Mesendoderm (in vitro differentiated cells): ENCODE results near the gene CCDC80.
"Not testable (repeated sequence)": the region's sequence is repeated elsewhere in the genome, so short reads cannot be mapped to it uniquely, and the experiment has no call there.

ENCODE experiments used
- DNase-seq: peaks from one replicate; pipeline ENCODE4 v3.0.0; 2013
- H2AK5ac ChIP-seq: 2 replicates; pipeline ENCODE4 v1.6.1; 2013; ENCODE audit warnings: low read length, inconsistent platforms
- H2BK120ac ChIP-seq: 2 replicates; pipeline ENCODE4 v1.6.1; 2013; ENCODE audit warnings: low read depth, mild to moderate bottlenecking, low read length, moderate library complexity, mixed read lengths
- H2BK15ac ChIP-seq: replicated peaks from 2 replicates; pipeline ENCODE4 v1.6.1; 2013; ENCODE audit warnings: low read depth, mild to moderate bottlenecking, moderate library complexity
- H2BK5ac ChIP-seq: 2 replicates; pipeline ENCODE4 v1.6.1; 2013; ENCODE audit warnings: low read length, inconsistent platforms
- H3K18ac ChIP-seq: 2 replicates; pipeline ENCODE4 v1.6.1; 2013; ENCODE audit warnings: mild to moderate bottlenecking, low read length, mixed read lengths
- H3K23ac ChIP-seq: one replicate; pipeline ENCODE4 v1.6.1; 2013; ENCODE audit warnings: low read length
- H3K27ac ChIP-seq: 2 replicates; pipeline ENCODE4 v1.5.1; 2013; ENCODE audit warnings: low read depth, mild to moderate bottlenecking, inconsistent platforms, low read length, moderate library complexity
- H3K27me3 ChIP-seq: 2 replicates; pipeline ENCODE4 v1.6.1; 2013; ENCODE audit warnings: low read length, control low read depth, mild to moderate bottlenecking, inconsistent platforms; ENCODE audit not compliant: insufficient read depth, poor library complexity
- H3K36me3 ChIP-seq: 2 replicates; pipeline ENCODE4 v1.6.1; 2013; ENCODE audit warnings: low read length, inconsistent platforms; ENCODE audit not compliant: control insufficient read depth, insufficient read depth
- H3K4ac ChIP-seq: one replicate; pipeline ENCODE4 v1.6.1; 2013; ENCODE audit warnings: low read depth, mild to moderate bottlenecking, low read length, moderate library complexity
- H3K4me1 ChIP-seq: 2 replicates; pipeline ENCODE4 v1.6.1; 2013; ENCODE audit warnings: low read depth, low read length, inconsistent platforms; ENCODE audit not compliant: control insufficient read depth
- H3K4me2 ChIP-seq: 2 replicates; pipeline ENCODE4 v1.6.1; 2013; ENCODE audit warnings: low read length
- H3K4me3 ChIP-seq: 2 replicates; pipeline ENCODE4 v1.5.1; 2013; ENCODE audit warnings: mild to moderate bottlenecking, low read length
- H3K56ac ChIP-seq: one replicate; pipeline ENCODE4 v1.6.1; 2013; ENCODE audit warnings: low read length
- H3K79me1 ChIP-seq: 2 replicates; pipeline ENCODE4 v1.6.1; 2013; ENCODE audit warnings: low read length, inconsistent platforms
- H3K79me2 ChIP-seq: 2 replicates; pipeline ENCODE4 v1.6.1; 2013; ENCODE audit warnings: mild to moderate bottlenecking, low read length; ENCODE audit not compliant: control insufficient read depth, insufficient read depth
- H3K9ac ChIP-seq: 2 replicates; pipeline ENCODE4 v1.6.1; 2013; ENCODE audit warnings: low read length, inconsistent platforms
- H4K5ac ChIP-seq: one replicate; pipeline ENCODE4 v1.6.1; 2013; ENCODE audit warnings: low read length
- H4K8ac ChIP-seq: one replicate; pipeline ENCODE4 v1.6.1; 2013; ENCODE audit warnings: low read depth, mild to moderate bottlenecking, control low read depth, low read length, moderate library complexity
- WGBS: extraction: QIAGEN DNeasy Blood & Tissue Kit; methylation state at CpG from one replicate; pipeline ENCODE4 v1.1.7; 2013; ENCODE audit warnings: low lambda C conversion rate, missing lambda C conversion rate; ENCODE audit not compliant: insufficient coverage; ENCODE audit errors: extremely low coverage; 5-methylcytosine and 5-hydroxymethylcytosine counted together

CCDC80 gene

DNA sequence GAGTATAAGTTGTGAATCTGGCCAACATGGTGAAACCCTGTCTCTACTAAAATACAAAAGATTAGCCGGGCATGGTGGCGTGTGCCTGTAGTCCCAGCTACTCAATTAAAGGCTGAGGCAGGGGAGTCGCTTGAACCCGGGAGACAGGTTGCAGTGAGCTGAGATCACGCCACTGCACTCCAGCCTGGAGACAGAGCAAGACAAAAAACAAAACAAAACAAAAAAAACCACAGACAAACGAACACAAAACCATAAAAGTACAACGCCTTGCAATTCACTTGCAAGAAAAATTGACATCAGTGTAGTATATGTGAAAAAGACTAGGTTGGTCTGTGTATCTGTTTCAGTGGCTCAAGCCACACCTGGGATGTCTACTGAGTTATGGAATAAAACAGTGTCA lies 29.9 kb upstream of the CCDC80 start:
- Histone ChIP-seq H3K79me2 (no peaks in the 10 kb centered on the region), H3K4me3 (no peak overlapping the region), H4K8ac (no peak overlapping the region), H2BK15ac (no peak overlapping the region), H3K18ac (no peak overlapping the region), H2BK120ac (no peak overlapping the region), H3K79me1 (no peaks in the 10 kb centered on the region), H3K4me2 (no peak overlapping the region), H3K23ac (no peak overlapping the region), H3K9ac (no peak overlapping the region), H3K27me3 (no peaks in the 10 kb centered on the region), H2BK5ac (no peak overlapping the region), H3K56ac (no peak overlapping the region), H4K5ac (no peak overlapping the region), H3K27ac (no peak overlapping the region), H3K4ac (no peak overlapping the region), H3K36me3 (no peaks in the 10 kb centered on the region), H2AK5ac (no peak overlapping the region), H3K4me1 (no peaks in the 10 kb centered on the region)
- DNase-seq, result no peak
- no CpG with 5 or more reads among the region's 7 CpGs for WGBS

DNA sequence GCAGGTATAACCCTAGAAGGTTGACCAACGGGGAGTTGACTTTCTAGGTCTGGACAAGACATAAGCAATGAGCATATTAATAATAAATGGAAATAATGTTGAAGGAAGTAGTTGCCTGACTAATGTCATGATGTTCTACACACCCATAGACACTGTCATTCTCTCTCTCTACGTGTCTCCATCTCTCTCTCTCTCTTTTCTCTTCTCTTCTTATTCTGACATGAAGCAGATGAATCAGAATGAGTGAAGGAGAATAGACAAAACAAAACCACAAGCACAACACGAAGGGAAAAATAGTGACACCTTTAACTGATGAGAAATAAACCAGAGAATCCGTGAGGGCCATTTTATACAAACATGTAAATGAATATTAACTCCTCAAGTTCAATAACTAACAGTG lies 26.7 kb upstream of the CCDC80 start:
- DNase-seq, result no peak
- H3K4me1 ChIP-seq, result no peaks in the 10 kb centered on the region
- no peak overlapping the region for H3K4me3 ChIP-seq
- no peak overlapping the region for H3K23ac ChIP-seq
- H3K79me1 ChIP-seq, result no peaks in the 10 kb centered on the region
- no peak overlapping the region for H4K8ac ChIP-seq
- H4K5ac ChIP-seq, result no peak overlapping the region
- no peaks in the 10 kb centered on the region for H3K79me2 ChIP-seq
- no peak overlapping the region for H2BK120ac ChIP-seq
- H2AK5ac ChIP-seq, result no peak overlapping the region
- no peak overlapping the region for H3K27ac ChIP-seq
- no peak overlapping the region for H3K18ac ChIP-seq
- no peak overlapping the region for H3K56ac ChIP-seq
- no peak overlapping the region for H3K4me2 ChIP-seq
- H3K36me3 ChIP-seq, result no peaks in the 10 kb centered on the region
- no peak overlapping the region for H3K9ac ChIP-seq
- no peak overlapping the region for H2BK5ac ChIP-seq
- no peaks in the 10 kb centered on the region for H3K27me3 ChIP-seq
- H3K4ac ChIP-seq, result no peak overlapping the region
- no peak overlapping the region for H2BK15ac ChIP-seq
- no CpG with 5 or more reads among the region's 4 CpGs for WGBS

GRCh38 chr3:112665009-112665408 lies 24.1 kb upstream of the CCDC80 start:
- H3K4me3 ChIP-seq, H4K5ac ChIP-seq, H3K36me3 ChIP-seq, H3K4me1 ChIP-seq, H2BK15ac ChIP-seq, H3K4ac ChIP-seq, H3K79me2 ChIP-seq, DNase-seq, H3K9ac ChIP-seq, H3K18ac ChIP-seq, H3K4me2 ChIP-seq, H3K27me3 ChIP-seq, H2AK5ac ChIP-seq, H3K79me1 ChIP-seq, H3K56ac ChIP-seq, H4K8ac ChIP-seq, H2BK120ac ChIP-seq, H3K23ac ChIP-seq, H3K27ac ChIP-seq, H2BK5ac ChIP-seq: not testable (repeated sequence)
- WGBS, result no CpG with 5 or more reads among the region's 9 CpGs

DNA sequence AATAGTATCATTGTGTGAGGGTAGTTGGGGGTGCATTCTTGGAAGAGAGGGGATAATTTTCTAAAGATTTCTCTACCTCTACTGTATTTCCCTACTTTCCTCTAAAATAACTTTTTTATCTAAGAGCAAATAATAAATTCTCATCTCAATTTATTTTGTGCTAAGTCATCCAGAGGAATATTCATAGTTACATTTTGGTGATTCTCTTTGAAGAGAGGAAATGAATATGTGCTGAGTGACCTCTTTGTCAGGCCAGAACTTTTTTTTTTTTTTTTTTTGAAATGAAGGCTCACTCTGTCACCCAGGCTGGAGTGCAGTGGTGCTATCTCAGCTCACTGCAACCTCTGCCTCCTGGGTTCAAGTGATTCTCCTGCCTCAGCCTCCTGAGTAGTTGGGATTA lies 15.1 kb upstream of the CCDC80 start:
- Histone ChIP-seq H4K8ac (no peak overlapping the region), H3K9ac (no peak overlapping the region), H3K4me3 (no peak overlapping the region), H4K5ac (no peak overlapping the region), H3K27ac (no peak overlapping the region), H2BK15ac (no peak overlapping the region), H3K4me1 (no peaks in the 10 kb centered on the region), H2BK5ac (no peak overlapping the region), H2BK120ac (no peak overlapping the region), H3K23ac (no peak overlapping the region), H3K4ac (no peak overlapping the region), H3K56ac (no peak overlapping the region), H3K79me1 (no peaks in the 10 kb centered on the region), H3K4me2 (no peak overlapping the region), H3K79me2 (no peaks in the 10 kb centered on the region), H3K36me3 (no peaks in the 10 kb centered on the region), H2AK5ac (no peak overlapping the region), H3K27me3 (no peaks in the 10 kb centered on the region), H3K18ac (no peak overlapping the region)
- no peak for DNase-seq

GRCh38 chr3:112654979-112655378 lies 14.0 kb upstream of the CCDC80 start:
- Histone ChIP-seq H2BK5ac (no peak overlapping the region), H3K79me1 (no peaks in the 10 kb centered on the region), H3K4me3 (no peak overlapping the region), H3K9ac (no peak overlapping the region), H4K5ac (no peak overlapping the region), H4K8ac (no peak overlapping the region), H3K4ac (no peak overlapping the region), H3K27me3 (no peaks in the 10 kb centered on the region), H3K18ac (no peak overlapping the region), H3K27ac (no peak overlapping the region), H2BK120ac (no peak overlapping the region), H3K4me1 (no peaks in the 10 kb centered on the region), H2AK5ac (no peak overlapping the region), H3K4me2 (no peak overlapping the region), H3K36me3 (no peaks in the 10 kb centered on the region), H3K56ac (no peak overlapping the region), H2BK15ac (no peak overlapping the region), H3K79me2 (no peaks in the 10 kb centered on the region), H3K23ac (no peak overlapping the region)
- WGBS, result no CpG with 5 or more reads among the region's 4 CpGs
- DNase-seq, result no peak

DNA sequence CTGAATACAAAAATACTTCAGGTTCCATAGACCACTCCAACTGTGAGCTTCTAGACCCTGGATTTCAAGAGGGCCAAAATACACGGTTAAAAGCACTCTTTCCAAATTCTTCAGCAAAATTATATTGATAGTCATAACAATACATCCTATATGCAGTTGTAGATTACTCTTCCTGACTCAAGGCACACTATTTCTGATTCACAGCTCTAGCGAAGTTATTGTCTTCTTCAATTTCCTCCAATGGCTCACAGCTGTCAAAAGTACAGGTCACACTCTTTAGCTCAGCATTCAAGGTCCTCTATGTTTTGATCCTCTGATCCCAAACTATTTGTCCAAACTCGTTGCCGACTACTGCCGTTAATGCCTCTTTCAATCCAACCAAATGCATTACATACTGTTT lies 13.5 kb upstream of the CCDC80 start:
- Histone ChIP-seq H2AK5ac (no peak overlapping the region), H3K79me2 (no peaks in the 10 kb centered on the region), H3K27ac (no peak overlapping the region), H3K79me1 (no peaks in the 10 kb centered on the region), H3K27me3 (no peaks in the 10 kb centered on the region), H3K23ac (no peak overlapping the region), H4K8ac (no peak overlapping the region), H3K18ac (no peak overlapping the region), H3K4me3 (no peak overlapping the region), H4K5ac (no peak overlapping the region), H2BK120ac (no peak overlapping the region), H2BK15ac (no peak overlapping the region), H3K9ac (no peak overlapping the region), H3K4me1 (no peaks in the 10 kb centered on the region), H3K56ac (no peak overlapping the region), H3K36me3 (no peaks in the 10 kb centered on the region), H2BK5ac (no peak overlapping the region), H3K4me2 (no peak overlapping the region), H3K4ac (no peak overlapping the region)
- no peak for DNase-seq
- no CpG with 5 or more reads among the region's 5 CpGs for WGBS
